Transverse colon (tissue), 4 donors: Measurements from ENCODE around the gene FARSA. TPM values are rescaled to one million over a fixed set of nuclear protein-coding genes. Genes with fewer than 3 reads are reported as not detected.
"Not testable (repeated sequence)": the region's sequence is repeated elsewhere in the genome, so short reads cannot be mapped to it uniquely, and the experiment has no call there.

Source experiments
- DNase-seq: peaks from one replicate; pipeline ENCODE4 v3.0.0-alpha.2; 2019
- H3K27ac ChIP-seq, 4 donors: fragments of 200-600 bp; sonication (generic); 2 replicates each; pipeline ENCODE4 v1.5.1; 2016 to 2018; ENCODE audit warnings: inconsistent platforms in 4 of 4
- H3K27me3 ChIP-seq: fragments of 200-600 bp; sonication (generic); 2 replicates; pipeline ENCODE4 v1.5.1; 2017; ENCODE audit warnings: inconsistent platforms
- H3K36me3 ChIP-seq, 4 donors: fragments of 200-600 bp; sonication (generic); 2 replicates each; pipeline ENCODE4 v1.5.1; 2017 to 2019; ENCODE audit warnings: inconsistent platforms in 4 of 4
- H3K4me1 ChIP-seq, 4 donors: fragments of 200-600 bp; sonication (generic); 2 replicates each; pipeline ENCODE4 v1.5.1; 2017 to 2020; ENCODE audit warnings: inconsistent platforms in 4 of 4
- H3K4me3 ChIP-seq, 4 donors: fragments of 200-600 bp; sonication (generic); 1 replicate in 1 of 4; 2 replicates in 3 of 4; pipeline versions ENCODE4 v1.5.1 to v1.6.1; 2017 to 2019; ENCODE audit warnings: inconsistent platforms in 4 of 4
- H3K9me3 ChIP-seq, 2 donors: fragments of 200-600 bp; sonication (generic); 2 replicates each; pipeline ENCODE4 v1.5.1; 2017 to 2019; ENCODE audit warnings: inconsistent platforms in 2 of 2
- CTCF ChIP-seq, 5 experiments: fragments of 200-600 bp in 3 of 5; fragments of 450-650 bp in 2 of 5; sonication (generic) in 3 of 5; IDR thresholded peaks; 1 replicate in 2 of 5; 2 replicates in 3 of 5; pipeline ENCODE4 v1.5.1; 2016 to 2017; ENCODE audit warnings: antibody characterized with exemption in 5 of 5, inconsistent platforms in 3 of 5, mild to moderate bottlenecking in 2 of 5, moderate library complexity in 1 of 5
- EP300 ChIP-seq: sonication (generic); formaldehyde crosslinking; IDR thresholded peaks from one replicate; pipeline ENCODE4 v1.6.1; 2017; ENCODE audit warnings: antibody characterized with exemption, low read depth
- POLR2A ChIP-seq: fragments of 450-650 bp; IDR thresholded peaks from one replicate; pipeline ENCODE4 v1.6.1; 2016; ENCODE audit warnings: antibody characterized with exemption, mild to moderate bottlenecking, moderate library complexity
- POLR2AphosphoS5 ChIP-seq, 3 donors: sonication (generic); formaldehyde crosslinking; IDR thresholded peaks; one replicate each; pipeline ENCODE4 v1.6.1; 2016; ENCODE audit warnings: antibody characterized with exemption in 3 of 3
- WGBS, 2 donors: methylation state at CpG; one replicate each; pipeline ENCODE4 v1.1.5; 2018; ENCODE audit warnings: low coverage in 1 of 2; 5-methylcytosine and 5-hydroxymethylcytosine counted together
- in situ Hi-C, 4 donors: fragments of 200-750 bp; cut with MboI; loops; one replicate each; pipeline versions ENCODE4 v1.15.0 to v1.15.1; 2017; ENCODE audit warnings: low sequenced_read_pairs in 3 of 4, low pct_ligation_motif_present in 1 of 4, low pct_unique_long_range_greater_than_20kb in 1 of 4
- intact Hi-C: fragments of 100-400 bp; cut with DNase I; formaldehyde crosslinking; loops from one replicate; pipeline ENCODE4 v1.15.1; 2023; ENCODE audit warnings: low total_unique reads
- total RNA-seq, 4 donors: library from RNA; depleted of rRNA; stranded (reverse); fragments of >200 nt; gene quantifications; one replicate each; pipeline ENCODE4 v1.1.0, GENCODE V29; 2016

Gene FARSA
- total RNA-seq, 4 donors from 2014 or later, result 18.0 to 40.8 (median 32.6) TPM

GRCh38 chr19:12952488-12953137 lies 19.1 kb upstream of the FARSA start:
- intact Hi-C loops, result no loop called here
- Histone ChIP-seq H3K27ac (peak overlapping the region in 3 of 4 donors; percentile 48 to 88 (median 56)), H3K9me3 (no peaks in the 10 kb centered on the region), H3K36me3 (peaks cover 0 to 34% (median 14%) of the 10 kb centered on the region in 4 donors), H3K4me3 (no peak overlapping the region), H3K27me3 (no peaks in the 10 kb centered on the region), H3K4me1 (peaks cover 0 to 46% (median 29%) of the 10 kb centered on the region in 4 donors)
- 53 to 68% methylated on average over 4 to 12 of the region's 12 CpGs for WGBS, 2 donors
- DNase-seq, result no peak
- in situ Hi-C loops, result loop anchor here in 1 of 4 donors (25.0 kb wide), 1 partner anchor 310 kb away; no protein-coding TSS in a partner anchor
- TF ChIP-seq POLR2A, result no peak
- no peak for TF ChIP-seq EP300
- no peak for TF ChIP-seq CTCF (IDR thresholded peaks at IDR 0.05)
- no peak for TF ChIP-seq POLR2AphosphoS5 (IDR thresholded peaks at IDR 0.05)

GRCh38 chr19:12952050-12952449 lies 18.5 kb upstream of the FARSA start:
- H3K27me3 ChIP-seq, intact Hi-C loops, H3K9me3 ChIP-seq, DNase-seq, H3K4me3 ChIP-seq: not testable (repeated sequence)
- 86 to 90% methylated on average over 2 to 6 of the region's 6 CpGs for WGBS, 2 donors
- H3K36me3 ChIP-seq, result peaks cover 0 to 34% (median 14%) of the 10 kb centered on the region in 4 donors
- in situ Hi-C loops, result loop anchor here in 1 of 4 donors (25.0 kb wide), 1 partner anchor 310 kb away; no protein-coding TSS in a partner anchor
- H3K27ac ChIP-seq, result peak overlapping the region in 1 of 4 donors; percentile 56
- H3K4me1 ChIP-seq, result peaks cover 3 to 48% (median 30%) of the 10 kb centered on the region in 4 donors

GRCh38 chr19:12949363-12950283 lies 16.1 kb upstream of the FARSA start:
- Histone ChIP-seq H3K27ac (no peak overlapping the region), H3K4me3 (no peak overlapping the region), H3K36me3 (peaks cover 0 to 34% (median 14%) of the 10 kb centered on the region in 4 donors), H3K9me3 (no peaks in the 10 kb centered on the region), H3K27me3 (no peaks in the 10 kb centered on the region), H3K4me1 (peaks cover 10 to 44% (median 21%) of the 10 kb centered on the region in 4 donors)
- 70 to 88% methylated on average over 2 to 12 of the region's 16 CpGs for WGBS, 2 donors
- intact Hi-C loops (loop anchor here (10.0 kb wide), 1 partner anchor 65 kb away; the partner anchor contains the start of genes DNASE2 and KLF1), in situ Hi-C loops (loop anchor here in 1 of 4 donors (25.0 kb wide), 1 partner anchor 313 kb away; no protein-coding TSS in a partner anchor)
- no peak for TF ChIP-seq POLR2A
- no peak for TF ChIP-seq POLR2AphosphoS5 (IDR thresholded peaks at IDR 0.05)
- no peak for TF ChIP-seq EP300
- no peak for TF ChIP-seq CTCF (IDR thresholded peaks at IDR 0.05)
- DNase-seq, result no peak

GRCh38 chr19:12948612-12949362 lies 15.3 kb upstream of the FARSA start:
- H3K27ac ChIP-seq, result no peak overlapping the region
- H3K4me3 ChIP-seq, result no peak overlapping the region
- H3K4me1 ChIP-seq, result peaks cover 7 to 39% (median 16%) of the 10 kb centered on the region in 4 donors
- peaks cover 0 to 37% (median 17%) of the 10 kb centered on the region in 4 donors for H3K36me3 ChIP-seq
- H3K27me3 ChIP-seq, result no peaks in the 10 kb centered on the region
- no peak for DNase-seq
- in situ Hi-C loops, result no loop called here
- H3K9me3 ChIP-seq, result no peaks in the 10 kb centered on the region
- intact Hi-C loops, result loop anchor here (10.0 kb wide), 1 partner anchor 64 kb away; the partner anchor contains the start of genes DNASE2 and KLF1
- WGBS, 2 donors, result 96% methylated on average over 30 of the region's 30 CpGs; no CpG with 5 or more reads in 1 of the 2 donors
- TF ChIP-seq POLR2AphosphoS5 (IDR thresholded peaks at IDR 0.05), result no peak
- no peak for TF ChIP-seq CTCF (IDR thresholded peaks at IDR 0.05)
- TF ChIP-seq EP300, result no peak
- TF ChIP-seq POLR2A, result no peak
